OCI-LY7 (cell line): ENCODE results near the gene ANO10. TPM values are rescaled to one million over a fixed set of nuclear protein-coding genes. Genes with fewer than 3 reads are reported as not detected.
"Not testable (repeated sequence)": the region's sequence is repeated elsewhere in the genome, so short reads cannot be mapped to it uniquely, and the experiment has no call there.

Experiments used
- BruUV-seq: library from RNA; stranded (reverse); fragments of 400-500 nt; replicated peaks from 2 replicates; lab custom pipeline; 2021; lab: Mats Ljungman, UMichigan
- CTCF ChIA-PET: fragments of 300-600 bp; sonication (Branson Sonifier 250); formaldehyde crosslinking; loops from one replicate; lab custom pipeline; 2022; ENCODE audit warnings: antibody characterized with exemption; ENCODE audit not compliant: unreplicated experiment; lab: Charles Lee
- POLR2A ChIA-PET: fragments of 300-600 bp; sonication (Branson Sonifier 250); formaldehyde crosslinking; loops from one replicate; lab custom pipeline; 2022; ENCODE audit warnings: antibody characterized with exemption; lab: Charles Lee
- DNase-seq: peaks from one replicate; pipeline ENCODE4 v3.0.0-alpha.2; 2015; ENCODE audit warnings: low spot score
- H2AFZ ChIP-seq: fragments of 200-600 bp; sonication (generic), shearing (Covaris generic); 2 replicates; pipeline ENCODE4 v1.6.1; 2014; ENCODE audit warnings: mild to moderate bottlenecking, antibody characterized with exemption, low read length, moderate library complexity
- H3K27ac ChIP-seq: fragments of 200-600 bp; sonication (generic); 2 replicates; pipeline ENCODE4 v1.5.1; 2014; ENCODE audit warnings: mixed run types, low read depth, mild to moderate bottlenecking, moderate library complexity, low read length, inconsistent platforms; ENCODE audit not compliant: poor library complexity, severe bottlenecking
- H3K36me3 ChIP-seq: fragments of 200-600 bp; sonication (generic); 2 replicates; pipeline ENCODE4 v1.6.1; 2014; ENCODE audit warnings: mild to moderate bottlenecking, antibody characterized with exemption, low read length, moderate library complexity, mixed read lengths; ENCODE audit not compliant: insufficient read depth
- H3K4me1 ChIP-seq: fragments of 200-600 bp; sonication (generic); 2 replicates; pipeline ENCODE4 v1.5.1; 2014; ENCODE audit warnings: mild to moderate bottlenecking, low read length; ENCODE audit not compliant: insufficient read depth, poor library complexity, severe bottlenecking
- H3K4me2 ChIP-seq: fragments of 200-600 bp; sonication (generic); 2 replicates; pipeline ENCODE4 v1.6.1; 2014; ENCODE audit warnings: mild to moderate bottlenecking, low read length
- H3K4me3 ChIP-seq: fragments of 200-600 bp; sonication (generic); 2 replicates; pipeline ENCODE4 v1.5.1; 2014; ENCODE audit warnings: mild to moderate bottlenecking, low read depth, low read length; ENCODE audit not compliant: poor library complexity, severe bottlenecking
- H3K79me2 ChIP-seq: fragments of 200-600 bp; sonication (generic); 2 replicates; pipeline ENCODE4 v1.6.1; 2016; ENCODE audit warnings: low read depth, mild to moderate bottlenecking, low read length, moderate library complexity, mixed read lengths; ENCODE audit not compliant: insufficient read depth
- H3K9me2 ChIP-seq: fragments of 200-600 bp; sonication (generic); 2 replicates; pipeline ENCODE4 v1.6.1; 2016; ENCODE audit warnings: mild to moderate bottlenecking, low read length, mixed read lengths; ENCODE audit not compliant: insufficient read depth
- H3K9me3 ChIP-seq: fragments of 200-600 bp; sonication (generic); 2 replicates; pipeline ENCODE4 v1.6.1; 2014; ENCODE audit warnings: mild to moderate bottlenecking, mixed run types, low read length, mixed read lengths
- H4K20me1 ChIP-seq: fragments of 200-600 bp; sonication (generic); 2 replicates; pipeline ENCODE4 v1.6.1; 2014; ENCODE audit warnings: mild to moderate bottlenecking, antibody characterized with exemption, low read length, moderate library complexity, mixed read lengths; ENCODE audit not compliant: insufficient read depth
- CTCF ChIP-seq: fragments of 200-600 bp; sonication (generic); conservative IDR thresholded peaks from 2 replicates; pipeline ENCODE4 v1.5.1; 2014; ENCODE audit warnings: mild to moderate bottlenecking, antibody characterized with exemption, low read length, moderate library complexity, mixed read lengths
- EZH2phosphoT487 ChIP-seq: fragments of 200-600 bp; sonication (generic); IDR thresholded peaks from 2 replicates; pipeline ENCODE4 v1.6.1; 2018; ENCODE audit warnings: low read depth, borderline replicate concordance, mild to moderate bottlenecking, mixed run types, antibody characterized with exemption, low read length, moderate library complexity, mixed read lengths
- intact Hi-C: fragments of 100-400 bp; cut with micrococcal nuclease; formaldehyde crosslinking; loops from one replicate; pipeline ENCODE4 v1.10.0; 2022; ENCODE audit not compliant: unreplicated experiment
- total RNA-seq, 2 experiments: library from RNA; depleted of rRNA in 1 of 2; stranded (reverse); fragments of >200 nt in 1 of 2; shearing (Covaris generic) in 1 of 2; gene quantifications; 2 replicates each; pipeline ENCODE4 v1.2.3, GENCODE V29; 2014 to 2022

ANO10 gene
- total RNA-seq, 2 experiments from 2014 or later, result 2.2 to 5.8 TPM

GRCh38 chr3:43606284-43606683 lies 15.5 kb downstream of the ANO10 start:
- H3K27ac ChIP-seq, result no peak overlapping the region
- TF ChIP-seq EZH2phosphoT487 (no peak), CTCF (no peak)
- H3K9me2 ChIP-seq, result no peaks in the 10 kb centered on the region
- H3K4me1 ChIP-seq, result no peaks in the 10 kb centered on the region
- no peak overlapping the region for H3K4me3 ChIP-seq
- intact Hi-C loops, result no loop called here
- no peak for DNase-seq
- POLR2A ChIA-PET, result no interaction called here
- H3K9me3 ChIP-seq, result no peaks in the 10 kb centered on the region
- no TSS peak for BruUV-seq
- no peaks in the 10 kb centered on the region for H4K20me1 ChIP-seq
- H3K4me2 ChIP-seq, result no peak overlapping the region
- H3K36me3 ChIP-seq, result no peaks in the 10 kb centered on the region
- CTCF ChIA-PET, result no interaction called here
- no peak overlapping the region for H2AFZ ChIP-seq
- no peaks in the 10 kb centered on the region for H3K79me2 ChIP-seq

- intact Hi-C loops, DNase-seq, H3K4me3 ChIP-seq, H3K36me3 ChIP-seq, H3K4me1 ChIP-seq, POLR2A ChIA-PET, H4K20me1 ChIP-seq, H3K27ac ChIP-seq, H3K79me2 ChIP-seq, CTCF ChIA-PET, H2AFZ ChIP-seq, H3K9me3 ChIP-seq, H3K4me2 ChIP-seq, BruUV-seq, H3K9me2 ChIP-seq: not testable (repeated sequence)
Measured at GRCh38 chr3:43599959-43600358, 21.9 kb downstream of the ANO10 start.

- Histone ChIP-seq H3K4me2 (no peak overlapping the region), H3K79me2 (no peaks in the 10 kb centered on the region), H2AFZ (no peak overlapping the region), H3K4me3 (no peak overlapping the region), H4K20me1 (no peaks in the 10 kb centered on the region), H3K9me2 (no peaks in the 10 kb centered on the region), H3K27ac (no peak overlapping the region), H3K9me3 (no peaks in the 10 kb centered on the region), H3K36me3 (no peaks in the 10 kb centered on the region), H3K4me1 (no peaks in the 10 kb centered on the region)
- CTCF ChIA-PET, result no interaction called here
- DNase-seq, result no peak
- BruUV-seq, result no TSS peak
- POLR2A ChIA-PET, result interaction anchor here (1.0 kb wide), 1 partner anchor 11 kb away, joined by 3 read pairs; no protein-coding TSS in a partner anchor
- intact Hi-C loops, result no loop called here
- TF ChIP-seq EZH2phosphoT487 (no peak), CTCF (no peak)
Measured at GRCh38 chr3:43597961-43598360, 23.9 kb downstream of the ANO10 start.

GRCh38 chr3:43596178-43596577 lies 25.6 kb downstream of the ANO10 start:
- POLR2A ChIA-PET, result interaction anchor here (0.6 kb wide), 1 partner anchor 1085 kb away, joined by 3 read pairs; no protein-coding TSS in a partner anchor
- H3K27ac ChIP-seq, H3K4me1 ChIP-seq, H3K79me2 ChIP-seq, DNase-seq, BruUV-seq, CTCF ChIA-PET, H3K9me2 ChIP-seq, H3K36me3 ChIP-seq, H3K9me3 ChIP-seq, H2AFZ ChIP-seq, H3K4me2 ChIP-seq, intact Hi-C loops, H3K4me3 ChIP-seq, H4K20me1 ChIP-seq: not testable (repeated sequence)

GRCh38 chr3:43595280-43595679 lies 26.5 kb downstream of the ANO10 start:
- H3K79me2 ChIP-seq, H3K9me3 ChIP-seq, POLR2A ChIA-PET, H4K20me1 ChIP-seq, H3K4me1 ChIP-seq, H3K36me3 ChIP-seq, H3K27ac ChIP-seq, H3K4me2 ChIP-seq, H3K9me2 ChIP-seq, BruUV-seq, H2AFZ ChIP-seq, H3K4me3 ChIP-seq, DNase-seq, CTCF ChIA-PET, intact Hi-C loops: not testable (repeated sequence)
